HFF-Myc (cell line): ENCODE measurements around the gene GARIN5B.

Experiments used
- DNase-seq: peaks from one replicate; pipeline ENCODE4 v3.0.0-alpha.2; 2011; ENCODE audit warnings: low read depth; ENCODE audit errors: extremely low read depth
- H3K4me3 ChIP-seq: replicated peaks from 2 replicates; pipeline ENCODE4 v1.5.1; 2011; ENCODE audit warnings: low read depth, mild to moderate bottlenecking, control low read depth, low read length
- TF ChIP-seq, protein P1 (sequence below): IDR thresholded peaks from 2 replicates; pipeline ENCODE4 v1.5.1; 2012; ENCODE audit warnings: mild to moderate bottlenecking, low read depth, low read length, control low read depth; ENCODE audit errors: missing control alignments

The GARIN5B gene

DNA sequence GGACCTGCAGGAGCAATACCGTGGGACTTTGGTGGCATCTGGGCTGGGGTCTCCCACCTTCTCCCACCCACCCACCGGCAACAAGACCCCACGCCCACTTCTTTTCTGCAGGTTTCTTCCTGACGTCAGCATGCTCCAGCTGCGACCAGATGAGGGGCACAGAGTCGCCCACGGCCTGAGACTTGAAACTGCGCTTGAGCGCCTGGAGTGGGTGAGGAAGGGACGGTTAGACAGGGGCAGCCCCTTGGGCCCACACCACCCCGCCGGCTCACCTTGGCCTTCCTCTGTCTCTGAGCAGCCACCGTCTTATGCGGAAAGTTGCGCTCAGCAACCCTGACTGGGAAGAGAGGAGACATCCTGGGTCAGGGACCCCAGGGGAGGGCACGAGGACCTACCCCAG is 2.2 kb downstream of the GARIN5B start:
- DNase-seq: no peak
- no peak overlapping the region for H3K4me3 ChIP-seq
- TF ChIP-seq, protein P1, sequence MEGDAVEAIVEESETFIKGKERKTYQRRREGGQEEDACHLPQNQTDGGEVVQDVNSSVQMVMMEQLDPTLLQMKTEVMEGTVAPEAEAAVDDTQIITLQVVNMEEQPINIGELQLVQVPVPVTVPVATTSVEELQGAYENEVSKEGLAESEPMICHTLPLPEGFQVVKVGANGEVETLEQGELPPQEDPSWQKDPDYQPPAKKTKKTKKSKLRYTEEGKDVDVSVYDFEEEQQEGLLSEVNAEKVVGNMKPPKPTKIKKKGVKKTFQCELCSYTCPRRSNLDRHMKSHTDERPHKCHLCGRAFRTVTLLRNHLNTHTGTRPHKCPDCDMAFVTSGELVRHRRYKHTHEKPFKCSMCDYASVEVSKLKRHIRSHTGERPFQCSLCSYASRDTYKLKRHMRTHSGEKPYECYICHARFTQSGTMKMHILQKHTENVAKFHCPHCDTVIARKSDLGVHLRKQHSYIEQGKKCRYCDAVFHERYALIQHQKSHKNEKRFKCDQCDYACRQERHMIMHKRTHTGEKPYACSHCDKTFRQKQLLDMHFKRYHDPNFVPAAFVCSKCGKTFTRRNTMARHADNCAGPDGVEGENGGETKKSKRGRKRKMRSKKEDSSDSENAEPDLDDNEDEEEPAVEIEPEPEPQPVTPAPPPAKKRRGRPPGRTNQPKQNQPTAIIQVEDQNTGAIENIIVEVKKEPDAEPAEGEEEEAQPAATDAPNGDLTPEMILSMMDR: no peak

DNA sequence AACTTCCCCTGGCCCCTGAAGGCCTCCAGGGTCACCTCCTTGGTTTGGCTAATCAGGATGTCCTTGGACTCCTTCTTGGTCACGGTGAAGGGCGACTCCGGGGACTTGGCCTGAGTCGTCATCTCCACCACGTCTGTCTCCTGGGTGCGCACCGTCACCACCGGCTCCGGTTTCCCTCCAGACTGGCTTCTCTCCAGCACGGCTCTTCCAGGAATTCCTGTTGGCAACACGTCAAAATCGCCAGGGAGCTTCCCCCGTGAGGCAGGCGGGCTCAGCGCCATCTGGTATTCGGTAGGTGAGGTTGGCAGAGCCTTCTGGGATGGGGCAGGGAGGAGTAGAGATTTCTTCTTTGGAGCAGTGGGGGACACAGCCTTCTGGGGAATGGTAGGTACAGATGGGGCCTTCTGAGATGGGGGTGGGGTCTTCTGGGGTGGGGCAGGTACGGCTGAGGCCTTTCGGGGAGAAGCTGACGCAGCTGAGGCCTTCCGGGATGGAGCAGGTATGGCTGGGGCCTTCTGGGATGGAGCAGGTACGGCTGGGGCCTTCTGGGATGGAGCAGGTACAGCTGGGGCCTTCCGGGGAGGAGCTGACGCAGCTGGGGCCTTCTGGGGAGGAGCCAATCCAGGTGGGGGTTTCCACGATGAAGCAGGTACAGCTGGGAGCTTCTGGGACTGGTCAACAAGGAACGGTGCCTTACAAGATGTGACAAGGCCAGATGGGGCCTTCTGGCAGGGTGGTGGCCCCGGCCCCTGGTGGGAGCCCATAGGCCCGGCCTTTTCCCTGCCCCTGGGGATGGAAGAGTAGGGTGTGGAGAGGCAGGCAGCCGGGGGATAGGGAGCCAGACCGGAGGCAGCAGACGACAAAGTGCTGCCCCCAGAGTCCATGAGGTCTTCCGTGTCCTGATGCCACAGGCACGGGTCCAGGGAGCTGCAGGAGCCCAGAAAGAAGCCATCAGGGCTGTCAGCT is 3.8 kb downstream of the GARIN5B start:
- H3K4me3 ChIP-seq: no peak overlapping the region
- TF ChIP-seq, protein P1: no peak
- DNase-seq: no peak

DNA sequence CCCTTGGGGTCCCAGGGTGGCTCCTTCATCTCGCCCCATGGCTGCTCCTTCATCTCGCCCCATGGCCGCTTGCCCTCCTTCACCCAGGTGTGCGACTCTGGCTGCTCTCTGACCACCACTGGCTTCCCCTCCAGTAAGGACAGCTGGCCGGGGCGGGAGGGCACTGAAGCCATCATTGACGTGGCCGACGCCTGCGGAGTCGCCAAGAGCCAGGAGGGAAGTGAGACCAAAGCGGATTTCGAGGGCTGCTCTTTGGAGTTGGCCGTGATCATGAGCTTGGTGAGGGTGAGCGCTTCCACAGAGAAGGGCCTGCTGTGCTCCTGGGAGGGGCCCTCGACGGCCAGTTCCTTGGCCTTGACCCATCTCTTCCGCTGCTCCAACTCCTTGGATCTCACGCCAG is 4.6 kb downstream of the GARIN5B start:
- TF ChIP-seq, protein P1: no peak
- DNase-seq: no peak
- H3K4me3 ChIP-seq: no peak overlapping the region

DNA sequence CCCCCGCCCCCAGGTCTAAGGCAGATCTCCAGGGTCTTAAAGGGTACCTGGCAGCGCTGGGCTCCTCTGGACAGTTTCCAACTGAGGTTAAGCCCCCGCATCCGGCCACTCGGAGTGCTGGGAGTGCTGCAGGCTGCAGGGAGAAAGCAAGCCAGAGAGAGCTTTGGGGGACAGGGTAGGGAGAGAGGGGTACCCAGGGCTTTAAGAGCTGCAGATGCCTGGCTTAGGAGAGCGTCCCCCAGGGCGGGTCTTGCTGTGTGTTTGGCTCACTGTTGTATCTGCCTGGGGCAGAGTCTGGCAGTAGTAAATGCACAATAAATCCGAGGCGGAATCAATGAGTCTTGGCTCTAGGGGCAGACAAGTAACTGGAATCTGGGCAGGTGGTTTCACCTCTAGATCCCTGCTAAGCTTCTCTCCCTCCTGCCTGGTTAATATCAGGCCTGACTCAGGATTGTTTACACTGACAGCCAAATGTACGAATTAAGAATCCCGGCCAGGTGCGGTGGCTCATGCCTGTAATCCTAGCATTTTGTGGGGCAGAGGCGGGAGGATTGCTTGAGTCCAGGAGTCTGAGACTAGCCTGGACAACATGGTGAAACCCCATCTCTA is 7.7 kb downstream of the GARIN5B start:
- TF ChIP-seq, protein P1: no peak
- no peak for DNase-seq
- H3K4me3 ChIP-seq: no peak overlapping the region

DNA sequence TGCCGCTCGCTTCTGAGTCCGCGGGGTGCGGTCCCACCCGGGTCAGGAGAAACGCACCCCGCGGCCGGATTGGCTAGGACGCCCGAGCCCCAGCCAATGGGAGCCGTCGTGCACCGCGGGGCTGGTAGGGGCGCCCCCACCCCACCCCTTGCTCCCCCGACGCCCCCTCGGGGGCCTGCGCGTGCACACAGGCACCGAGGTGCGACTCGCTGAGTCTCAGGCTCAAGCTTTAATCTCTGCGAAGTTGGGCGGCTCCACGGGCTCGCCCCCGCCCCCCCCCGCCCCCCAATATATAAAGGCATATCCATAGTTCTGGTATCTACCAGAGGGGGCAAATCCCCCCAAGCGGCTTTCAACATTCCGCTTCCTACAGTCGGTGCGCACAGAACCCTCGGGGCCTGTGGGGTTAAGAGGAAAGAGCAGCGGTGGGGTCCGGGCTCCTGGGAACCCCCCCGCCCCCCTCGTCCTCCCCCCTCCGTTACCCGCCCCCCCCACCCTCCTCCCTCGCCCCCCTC is 8.3 kb downstream of the GARIN5B start, which contains the start of gene COX6B2:
COX6B2 (minus strand) TSS at position 22 of the 515 bp plus-strand sequence. CDS start 198 bp downstream, outside the sequence.
- no peak for DNase-seq
- H3K4me3 ChIP-seq: peak within 1 kb of the TSS; percentile 33
- TF ChIP-seq, protein P1: no peak

DNA sequence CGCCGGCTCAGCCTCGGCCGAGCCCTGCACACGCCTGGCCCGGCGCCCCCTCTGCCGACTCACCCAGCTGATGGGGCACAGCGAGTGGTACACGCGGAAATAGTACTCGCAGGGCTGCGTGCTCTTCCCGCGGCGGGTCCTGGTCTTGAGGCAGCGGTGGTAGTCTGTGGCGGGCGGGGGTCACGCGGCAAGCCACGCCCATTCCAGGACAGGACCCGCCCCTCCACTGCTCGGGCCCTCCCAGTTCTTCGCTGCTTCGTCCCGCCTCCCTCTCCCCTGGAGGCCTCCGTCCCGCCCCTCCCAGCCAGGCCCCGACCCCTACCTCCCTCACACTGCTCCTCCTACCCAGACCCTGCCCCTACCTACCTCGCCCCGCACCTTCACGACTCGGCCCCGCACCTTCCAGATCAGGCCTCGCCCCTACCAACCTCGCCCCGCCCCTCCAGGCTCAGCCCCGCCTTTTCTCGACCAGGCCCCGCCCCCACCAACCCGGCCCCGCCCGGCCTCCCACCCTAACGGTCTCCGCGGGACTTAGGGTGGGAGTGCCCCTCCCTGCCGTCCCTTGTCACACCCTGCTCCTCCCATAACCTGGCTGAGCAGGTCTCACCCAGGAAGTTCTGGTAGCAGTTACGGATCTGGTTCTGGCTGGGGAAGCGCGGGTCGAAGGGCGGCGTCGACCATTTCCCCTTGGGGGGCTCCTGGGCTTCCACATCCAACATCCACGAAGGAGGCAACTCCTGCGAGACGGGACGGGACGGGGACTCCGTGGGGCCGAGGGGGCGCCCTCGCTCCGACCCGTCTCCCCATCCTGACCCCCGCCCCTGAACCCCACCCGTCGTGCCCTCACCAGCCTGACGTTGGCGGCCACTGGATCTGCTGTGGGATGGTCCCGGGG is 9.0 kb downstream of the GARIN5B start:
- H3K4me3 ChIP-seq: peak overlapping the region; percentile 33
- DNase-seq: no peak
- TF ChIP-seq, protein P1: no peak
